ENCODE measurements around the gene GRIN2A. TPM values are rescaled to one million over a fixed set of nuclear protein-coding genes. Genes with fewer than 3 reads are reported as not detected.

The GRIN2A gene
- polyA plus RNA-seq, 2 of the 4 experiments (the other 2 are of a cell fraction), result not detected

DNA sequence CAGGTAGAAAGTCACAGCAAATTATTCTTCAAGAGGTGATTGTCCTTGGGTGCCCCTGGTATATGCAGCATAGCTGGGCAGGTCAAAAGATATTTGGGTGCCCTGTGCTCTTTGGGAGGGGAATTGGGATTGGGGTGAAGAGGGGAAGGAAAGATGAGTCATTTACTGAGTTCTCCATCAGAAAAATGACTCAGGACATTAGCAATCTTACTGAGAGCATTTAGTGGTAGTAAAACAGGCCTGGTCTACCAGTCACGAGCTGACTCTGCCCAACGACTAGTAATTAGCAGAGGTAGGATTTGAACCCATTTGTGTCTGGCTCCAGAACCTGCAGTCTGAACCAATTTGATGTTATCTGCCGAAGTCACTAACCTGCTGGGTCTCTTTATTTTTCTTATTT is 6.0 kb upstream of the GRIN2A start (continued):
- no peak for TF ChIP-seq REST (IDR thresholded peaks at IDR 0.05)

GRCh38 chr16:10181196-10182162 is 749 bp downstream of the GRIN2A start:
- H3K4me3 ChIP-seq, result peak overlapping the region; percentile 35
- WGBS (ENCODE audit: missing lambda C conversion rate), result 7% methylated on average over 52 of the region's 85 CpGs
- no peak overlapping the region for H3K27ac ChIP-seq
- no peaks in the 10 kb centered on the region for H3K9me3 ChIP-seq
- ATAC-seq (peak; percentile 92 to 97), FAIRE-seq (no peak), DNase-seq (ENCODE audit: low read depth in 1 of 2, low spot score in 1 of 2) (peak; percentile 62 to 69)
- TF ChIP-seq RAD21 (conservative IDR thresholded peaks at IDR 0.05 in 1 of 2, IDR thresholded peaks at IDR 0.05 in 1 of 2) (peak; percentile 76 to 89), CTCF (IDR thresholded peaks at IDR 0.05) (peak; percentile 83), SMC3 (IDR thresholded peaks at IDR 0.05) (peak; percentile 86), POLR2A (IDR thresholded peaks at IDR 0.05; ENCODE audit: low read length) (no peak), MAX (IDR thresholded peaks at IDR 0.05) (0 out of 2 replicates have a peak, but pooled peaks have one; percentile 41)
- H3K4me2 ChIP-seq, result peak overlapping the region; percentile 77
- ChIA-PET POLR2A (no interaction called here), CTCF (interaction anchor here (0.6 to 3.8 kb wide), 20 partner anchors 11 to 1046 kb away, joined by 3 to 27 read pairs (median 4); no protein-coding TSS in a partner anchor)
- peaks cover 10% of the 10 kb centered on the region; the same call in 2 of the 3 replicates for H3K4me1 ChIP-seq

GRCh38 chr16:10180771-10181163 is 1.5 kb downstream of the GRIN2A start:
- no peaks in the 10 kb centered on the region for H3K9me3 ChIP-seq
- ATAC-seq, result peak; percentile 27 to 75; a peak in 4 of 6 replicates
- ChIA-PET CTCF (interaction anchor here (0.6 to 3.8 kb wide), 19 partner anchors 10 to 1521 kb away, joined by 3 to 27 read pairs (median 3); no protein-coding TSS in a partner anchor), POLR2A (no interaction called here)
- no peak for FAIRE-seq
- peak overlapping the region; percentile 77; the same call in 2 of the 3 replicates for H3K4me2 ChIP-seq
- H3K4me3 ChIP-seq, result peak overlapping the region; percentile 35; the same call in 1 of the 3 replicates
- no peak overlapping the region for H3K27ac ChIP-seq
- TF ChIP-seq CTCF (IDR thresholded peaks at IDR 0.05), result 0 out of 3 replicates have a peak, but pooled peaks have one; percentile 12
- no peak for TF ChIP-seq FOSB (CRISPR knock-in tag; IDR thresholded peaks at IDR 0.05)
- H3K4me1 ChIP-seq, result peaks cover 10% of the 10 kb centered on the region; the same call in 2 of the 3 replicates
- no CpG with 5 or more reads among the region's 24 CpGs for WGBS (ENCODE audit: missing lambda C conversion rate)
- peak; percentile 17 to 28 for DNase-seq (ENCODE audit: low read depth in 1 of 2, low spot score in 1 of 2)
